ENCODE data around the gene NCOA1.

NCOA1 gene

DNA sequence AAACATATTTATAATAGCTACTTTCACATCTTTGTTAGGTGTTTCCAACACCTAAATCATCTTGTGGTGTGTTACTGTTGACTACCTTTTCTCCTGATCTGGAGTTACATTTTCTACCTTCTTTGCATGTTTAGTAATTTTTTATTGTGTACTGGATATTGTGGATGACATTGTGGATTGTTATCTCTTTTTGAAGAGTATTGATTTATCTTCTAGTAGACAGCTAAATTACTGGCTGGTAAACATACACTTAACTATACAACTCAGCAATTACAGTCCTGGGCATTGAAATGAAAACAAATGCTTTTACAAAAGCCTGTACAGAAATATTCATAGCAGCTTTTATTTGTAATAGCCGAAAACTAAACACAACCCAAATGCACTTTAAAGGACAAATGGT, 151.3 kb downstream of the NCOA1 start:
- ATAC-seq = no peak
- TF ChIP-seq SNAI2 (CRISPR knock-in tag; IDR thresholded peaks at IDR 0.05) = no peak

DNA sequence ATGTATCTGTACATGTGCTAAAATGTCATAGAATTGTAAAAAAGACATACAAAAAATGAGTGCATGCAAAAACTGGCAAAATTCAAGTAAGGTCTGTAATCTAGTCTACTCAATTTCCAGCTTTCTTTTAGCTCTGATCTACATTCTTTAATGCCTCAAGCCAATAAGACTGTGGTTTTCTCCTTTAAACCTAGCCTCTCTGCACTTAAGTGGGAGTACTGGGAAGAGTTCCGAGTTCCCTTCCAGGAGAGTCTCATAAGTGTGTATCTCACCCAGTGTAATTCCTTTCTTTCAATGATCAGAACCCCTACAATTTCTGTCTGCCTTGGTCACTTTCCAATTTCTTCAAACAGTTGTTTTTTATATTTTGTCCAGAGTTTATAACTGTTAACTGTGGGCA, 152.0 kb downstream of the NCOA1 start:
- TF ChIP-seq, protein P1, sequence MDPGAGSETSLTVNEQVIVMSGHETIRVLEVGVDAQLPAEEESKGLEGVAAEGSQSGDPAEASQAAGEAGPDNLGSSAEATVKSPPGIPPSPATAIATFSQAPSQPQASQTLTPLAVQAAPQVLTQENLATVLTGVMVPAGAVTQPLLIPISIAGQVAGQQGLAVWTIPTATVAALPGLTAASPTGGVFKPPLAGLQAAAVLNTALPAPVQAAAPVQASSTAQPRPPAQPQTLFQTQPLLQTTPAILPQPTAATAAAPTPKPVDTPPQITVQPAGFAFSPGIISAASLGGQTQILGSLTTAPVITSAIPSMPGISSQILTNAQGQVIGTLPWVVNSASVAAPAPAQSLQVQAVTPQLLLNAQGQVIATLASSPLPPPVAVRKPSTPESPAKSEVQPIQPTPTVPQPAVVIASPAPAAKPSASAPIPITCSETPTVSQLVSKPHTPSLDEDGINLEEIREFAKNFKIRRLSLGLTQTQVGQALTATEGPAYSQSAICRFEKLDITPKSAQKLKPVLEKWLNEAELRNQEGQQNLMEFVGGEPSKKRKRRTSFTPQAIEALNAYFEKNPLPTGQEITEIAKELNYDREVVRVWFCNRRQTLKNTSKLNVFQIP (CRISPR knock-in tag; IDR thresholded peaks at IDR 0.05; ENCODE audit: borderline replicate concordance, low read depth) = no peak
- ATAC-seq = no peak

DNA sequence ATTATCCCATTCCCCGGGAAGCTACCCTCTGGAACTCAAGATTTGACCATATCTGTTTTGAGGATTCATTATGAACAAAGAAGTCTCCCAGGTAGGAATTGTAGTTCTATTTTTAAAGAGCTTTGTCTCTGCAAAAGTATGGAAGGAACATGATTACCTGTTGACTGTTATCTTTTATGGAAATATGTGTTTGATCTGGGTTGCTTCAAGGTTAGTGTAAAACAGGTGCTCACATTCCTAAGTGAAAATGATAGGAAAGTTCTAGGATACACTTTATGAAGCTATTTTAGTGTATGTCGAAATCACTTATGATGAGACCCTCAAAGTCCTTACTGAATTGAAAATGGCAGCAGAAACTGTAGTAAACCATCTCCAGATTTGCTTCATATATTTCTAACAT, 153.0 kb downstream of the NCOA1 start:
- no peak for TF ChIP-seq BACH2 (CRISPR knock-in tag; IDR thresholded peaks at IDR 0.05; ENCODE audit: borderline replicate concordance)
- no peak for ATAC-seq

DNA sequence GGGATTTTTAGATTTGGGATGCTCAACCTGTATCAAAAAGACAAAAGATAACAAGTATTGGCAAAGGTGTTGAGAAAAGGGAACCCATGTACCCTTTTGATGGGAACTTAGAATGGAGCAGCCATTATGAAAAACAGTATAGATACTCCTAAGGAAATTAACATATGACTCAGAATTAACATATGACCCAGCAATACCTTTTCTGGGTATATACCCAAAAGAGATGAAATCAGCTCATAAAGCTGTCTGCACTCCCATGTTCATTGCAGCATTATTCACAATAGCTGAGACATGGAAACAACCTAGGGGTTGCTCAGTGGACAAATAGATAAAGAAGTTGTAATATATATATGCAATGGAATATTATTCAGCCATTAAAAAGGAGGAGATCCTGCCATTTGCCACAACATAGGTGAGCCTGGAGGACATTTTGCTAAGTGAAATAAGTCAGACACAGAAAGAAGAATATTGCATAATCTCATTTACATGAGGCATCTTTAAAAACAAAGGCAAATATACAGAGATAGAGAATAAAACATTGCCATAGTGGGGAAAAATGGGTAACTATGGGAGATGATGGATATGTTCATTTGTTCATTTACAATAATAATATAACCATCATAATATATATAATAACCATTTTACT, 160.1 kb downstream of the NCOA1 start:
- TF ChIP-seq, protein P2, sequence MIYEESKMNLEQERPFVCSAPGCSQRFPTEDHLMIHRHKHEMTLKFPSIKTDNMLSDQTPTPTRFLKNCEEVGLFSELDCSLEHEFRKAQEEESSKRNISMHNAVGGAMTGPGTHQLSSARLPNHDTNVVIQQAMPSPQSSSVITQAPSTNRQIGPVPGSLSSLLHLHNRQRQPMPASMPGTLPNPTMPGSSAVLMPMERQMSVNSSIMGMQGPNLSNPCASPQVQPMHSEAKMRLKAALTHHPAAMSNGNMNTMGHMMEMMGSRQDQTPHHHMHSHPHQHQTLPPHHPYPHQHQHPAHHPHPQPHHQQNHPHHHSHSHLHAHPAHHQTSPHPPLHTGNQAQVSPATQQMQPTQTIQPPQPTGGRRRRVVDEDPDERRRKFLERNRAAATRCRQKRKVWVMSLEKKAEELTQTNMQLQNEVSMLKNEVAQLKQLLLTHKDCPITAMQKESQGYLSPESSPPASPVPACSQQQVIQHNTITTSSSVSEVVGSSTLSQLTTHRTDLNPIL (CRISPR knock-in tag; IDR thresholded peaks at IDR 0.05; ENCODE audit: low read depth) = no peak
- TF ChIP-seq ZC3H10 (CRISPR knock-in tag; IDR thresholded peaks at IDR 0.05) = no peak
- no peak for TF ChIP-seq ZFP30 (CRISPR knock-in tag; IDR thresholded peaks at IDR 0.05)
- TF ChIP-seq ESRRG (CRISPR knock-in tag; IDR thresholded peaks at IDR 0.05) = no peak
- TF ChIP-seq ISL1 (CRISPR knock-in tag; IDR thresholded peaks at IDR 0.05) = no peak
- TF ChIP-seq ZNF565 (CRISPR knock-in tag; conservative IDR thresholded peaks at IDR 0.05; ENCODE audit: low read depth) = no peak
- TF ChIP-seq TOX (CRISPR knock-in tag; IDR thresholded peaks at IDR 0.05; ENCODE audit: borderline replicate concordance) = no peak
- no peak for TF ChIP-seq OSR1 (CRISPR knock-in tag; IDR thresholded peaks at IDR 0.05)
- TF ChIP-seq BACH2 (CRISPR knock-in tag; IDR thresholded peaks at IDR 0.05; ENCODE audit: borderline replicate concordance) = no peak
- TF ChIP-seq ZNF8 (CRISPR knock-in tag; IDR thresholded peaks at IDR 0.05) = no peak
- TF ChIP-seq PPARA (CRISPR knock-in tag; IDR thresholded peaks at IDR 0.05; ENCODE audit: borderline replicate concordance) = no peak
- no peak for TF ChIP-seq RARB (CRISPR knock-in tag; IDR thresholded peaks at IDR 0.05)
- TF ChIP-seq, protein P3, sequence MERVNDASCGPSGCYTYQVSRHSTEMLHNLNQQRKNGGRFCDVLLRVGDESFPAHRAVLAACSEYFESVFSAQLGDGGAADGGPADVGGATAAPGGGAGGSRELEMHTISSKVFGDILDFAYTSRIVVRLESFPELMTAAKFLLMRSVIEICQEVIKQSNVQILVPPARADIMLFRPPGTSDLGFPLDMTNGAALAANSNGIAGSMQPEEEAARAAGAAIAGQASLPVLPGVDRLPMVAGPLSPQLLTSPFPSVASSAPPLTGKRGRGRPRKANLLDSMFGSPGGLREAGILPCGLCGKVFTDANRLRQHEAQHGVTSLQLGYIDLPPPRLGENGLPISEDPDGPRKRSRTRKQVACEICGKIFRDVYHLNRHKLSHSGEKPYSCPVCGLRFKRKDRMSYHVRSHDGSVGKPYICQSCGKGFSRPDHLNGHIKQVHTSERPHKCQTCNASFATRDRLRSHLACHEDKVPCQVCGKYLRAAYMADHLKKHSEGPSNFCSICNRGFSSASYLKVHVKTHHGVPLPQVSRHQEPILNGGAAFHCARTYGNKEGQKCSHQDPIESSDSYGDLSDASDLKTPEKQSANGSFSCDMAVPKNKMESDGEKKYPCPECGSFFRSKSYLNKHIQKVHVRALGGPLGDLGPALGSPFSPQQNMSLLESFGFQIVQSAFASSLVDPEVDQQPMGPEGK (CRISPR knock-in tag; IDR thresholded peaks at IDR 0.05; ENCODE audit: borderline replicate concordance) = no peak
- no peak for TF ChIP-seq TCF4 (CRISPR knock-in tag; IDR thresholded peaks at IDR 0.05; ENCODE audit: borderline replicate concordance)
- TF ChIP-seq, protein P4, sequence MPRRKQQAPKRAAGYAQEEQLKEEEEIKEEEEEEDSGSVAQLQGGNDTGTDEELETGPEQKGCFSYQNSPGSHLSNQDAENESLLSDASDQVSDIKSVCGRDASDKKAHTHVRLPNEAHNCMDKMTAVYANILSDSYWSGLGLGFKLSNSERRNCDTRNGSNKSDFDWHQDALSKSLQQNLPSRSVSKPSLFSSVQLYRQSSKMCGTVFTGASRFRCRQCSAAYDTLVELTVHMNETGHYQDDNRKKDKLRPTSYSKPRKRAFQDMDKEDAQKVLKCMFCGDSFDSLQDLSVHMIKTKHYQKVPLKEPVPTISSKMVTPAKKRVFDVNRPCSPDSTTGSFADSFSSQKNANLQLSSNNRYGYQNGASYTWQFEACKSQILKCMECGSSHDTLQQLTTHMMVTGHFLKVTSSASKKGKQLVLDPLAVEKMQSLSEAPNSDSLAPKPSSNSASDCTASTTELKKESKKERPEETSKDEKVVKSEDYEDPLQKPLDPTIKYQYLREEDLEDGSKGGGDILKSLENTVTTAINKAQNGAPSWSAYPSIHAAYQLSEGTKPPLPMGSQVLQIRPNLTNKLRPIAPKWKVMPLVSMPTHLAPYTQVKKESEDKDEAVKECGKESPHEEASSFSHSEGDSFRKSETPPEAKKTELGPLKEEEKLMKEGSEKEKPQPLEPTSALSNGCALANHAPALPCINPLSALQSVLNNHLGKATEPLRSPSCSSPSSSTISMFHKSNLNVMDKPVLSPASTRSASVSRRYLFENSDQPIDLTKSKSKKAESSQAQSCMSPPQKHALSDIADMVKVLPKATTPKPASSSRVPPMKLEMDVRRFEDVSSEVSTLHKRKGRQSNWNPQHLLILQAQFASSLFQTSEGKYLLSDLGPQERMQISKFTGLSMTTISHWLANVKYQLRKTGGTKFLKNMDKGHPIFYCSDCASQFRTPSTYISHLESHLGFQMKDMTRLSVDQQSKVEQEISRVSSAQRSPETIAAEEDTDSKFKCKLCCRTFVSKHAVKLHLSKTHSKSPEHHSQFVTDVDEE (CRISPR knock-in tag; IDR thresholded peaks at IDR 0.05) = no peak
- no peak for TF ChIP-seq ZFP3 (CRISPR knock-in tag; IDR thresholded peaks at IDR 0.05)
- TF ChIP-seq GLIS3 (CRISPR knock-in tag; IDR thresholded peaks at IDR 0.05) = no peak
- TF ChIP-seq, protein P5, sequence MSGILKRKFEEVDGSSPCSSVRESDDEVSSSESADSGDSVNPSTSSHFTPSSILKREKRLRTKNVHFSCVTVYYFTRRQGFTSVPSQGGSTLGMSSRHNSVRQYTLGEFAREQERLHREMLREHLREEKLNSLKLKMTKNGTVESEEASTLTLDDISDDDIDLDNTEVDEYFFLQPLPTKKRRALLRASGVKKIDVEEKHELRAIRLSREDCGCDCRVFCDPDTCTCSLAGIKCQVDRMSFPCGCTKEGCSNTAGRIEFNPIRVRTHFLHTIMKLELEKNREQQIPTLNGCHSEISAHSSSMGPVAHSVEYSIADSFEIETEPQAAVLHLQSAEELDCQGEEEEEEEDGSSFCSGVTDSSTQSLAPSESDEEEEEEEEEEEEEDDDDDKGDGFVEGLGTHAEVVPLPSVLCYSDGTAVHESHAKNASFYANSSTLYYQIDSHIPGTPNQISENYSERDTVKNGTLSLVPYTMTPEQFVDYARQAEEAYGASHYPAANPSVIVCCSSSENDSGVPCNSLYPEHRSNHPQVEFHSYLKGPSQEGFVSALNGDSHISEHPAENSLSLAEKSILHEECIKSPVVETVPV (CRISPR knock-in tag; IDR thresholded peaks at IDR 0.05) = no peak
- ATAC-seq = no peak

Measured in SK-N-SH treated with all-trans-retinoic acid at 6 μM for 48 hours (cell line).